ENCODE results near the gene CPB2.

DNA sequence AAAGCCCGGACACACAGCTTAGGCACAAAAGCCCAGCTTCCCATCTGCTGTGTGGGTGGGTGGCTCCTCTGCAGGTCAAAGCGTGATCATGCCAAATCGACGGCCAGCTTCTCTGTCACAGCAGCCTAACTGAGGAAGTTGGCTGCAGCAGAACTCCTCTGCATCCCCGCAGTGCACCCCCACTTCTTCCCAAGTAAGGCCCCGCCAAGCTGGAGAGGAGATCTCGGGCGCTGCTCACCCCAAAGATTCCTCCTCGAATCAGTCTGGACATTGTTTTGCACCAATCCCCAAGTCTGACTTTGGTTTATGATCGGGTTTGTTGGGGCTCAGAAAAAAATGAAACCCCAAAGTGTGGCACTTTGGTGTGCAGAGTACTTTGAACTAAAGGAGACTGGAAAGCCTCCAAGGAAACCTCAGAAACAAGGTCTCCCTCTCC lies 19.7 kb upstream of the CPB2 start:
- TF ChIP-seq, protein P1, sequence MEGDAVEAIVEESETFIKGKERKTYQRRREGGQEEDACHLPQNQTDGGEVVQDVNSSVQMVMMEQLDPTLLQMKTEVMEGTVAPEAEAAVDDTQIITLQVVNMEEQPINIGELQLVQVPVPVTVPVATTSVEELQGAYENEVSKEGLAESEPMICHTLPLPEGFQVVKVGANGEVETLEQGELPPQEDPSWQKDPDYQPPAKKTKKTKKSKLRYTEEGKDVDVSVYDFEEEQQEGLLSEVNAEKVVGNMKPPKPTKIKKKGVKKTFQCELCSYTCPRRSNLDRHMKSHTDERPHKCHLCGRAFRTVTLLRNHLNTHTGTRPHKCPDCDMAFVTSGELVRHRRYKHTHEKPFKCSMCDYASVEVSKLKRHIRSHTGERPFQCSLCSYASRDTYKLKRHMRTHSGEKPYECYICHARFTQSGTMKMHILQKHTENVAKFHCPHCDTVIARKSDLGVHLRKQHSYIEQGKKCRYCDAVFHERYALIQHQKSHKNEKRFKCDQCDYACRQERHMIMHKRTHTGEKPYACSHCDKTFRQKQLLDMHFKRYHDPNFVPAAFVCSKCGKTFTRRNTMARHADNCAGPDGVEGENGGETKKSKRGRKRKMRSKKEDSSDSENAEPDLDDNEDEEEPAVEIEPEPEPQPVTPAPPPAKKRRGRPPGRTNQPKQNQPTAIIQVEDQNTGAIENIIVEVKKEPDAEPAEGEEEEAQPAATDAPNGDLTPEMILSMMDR (IDR thresholded peaks at IDR 0.05) = no peak
- TF ChIP-seq ZFX (IDR thresholded peaks at IDR 0.05; ENCODE audit: borderline replicate concordance) = no peak

Measured in 22Rv1 (cell line).